ENCODE data around the gene HNRNPA3. TPM values are rescaled to one million over a fixed set of nuclear protein-coding genes. Genes with fewer than 3 reads are reported as not detected.

Gene HNRNPA3
- polyA plus RNA-seq, 1 donor (not counting 4 experiments of a cell fraction or from before 2014, with no cell fraction given), result 178 TPM

GRCh38 chr2:177234267-177234666, 21.7 kb downstream of the HNRNPA3 start:
- no peak for DNase-seq (ENCODE audit: low read depth, low spot score)
- H4K20me1 ChIP-seq (ENCODE audit: control insufficient read depth, extremely low read depth, insufficient read depth, low read length), result peaks cover 25% of the 10 kb centered on the region
- H3K27me3 ChIP-seq (ENCODE audit: control insufficient read depth, extremely low read depth, insufficient read depth, low read length), result no peaks in the 10 kb centered on the region
- H3K4me1 ChIP-seq (ENCODE audit: control insufficient read depth, extremely low read depth, insufficient read depth, low read length), result peaks cover 33% of the 10 kb centered on the region
- FAIRE-seq, result no peak
- dilution Hi-C loops (cut with MboI; ENCODE audit: extremely low pct_ligation_motif_present, low sequenced_read_pairs), result no loop called here
- no peak overlapping the region for H3K4me2 ChIP-seq (ENCODE audit: control insufficient read depth, extremely low read depth, insufficient read depth, low read depth, low read length)
- H3K9me1 ChIP-seq (ENCODE audit: control insufficient read depth, extremely low read depth, insufficient read depth, low read length), result no peaks in the 10 kb centered on the region
- no peak overlapping the region for H3K27ac ChIP-seq (ENCODE audit: control insufficient read depth, insufficient read depth, low read length)
- TF ChIP-seq CTCF (optimal IDR thresholded peaks at IDR 0.05 in 1 of 3, IDR thresholded peaks at IDR 0.05 in 1 of 3, conservative IDR thresholded peaks at IDR 0.05 in 1 of 3; ENCODE audit: extremely low read depth in 1 of 3, insufficient read depth in 2 of 3, low read length in 3 of 3) (no peak), EZH2 (IDR thresholded peaks at IDR 0.05; ENCODE audit: low read length) (no peak)
- peaks cover 20 to 42% of the 10 kb centered on the region in 2 experiments for H3K36me3 ChIP-seq (ENCODE audit: control insufficient read depth in 2 of 2, extremely low read depth in 1 of 2, insufficient read depth in 2 of 2, low read length in 2 of 2)
- H3K4me3 ChIP-seq (ENCODE audit: control insufficient read depth in 2 of 3, extremely low read depth in 1 of 3, insufficient read depth in 2 of 3, low read depth in 1 of 3, low read length in 3 of 3), result no peak overlapping the region
- no peaks in the 10 kb centered on the region for H3K9me3 ChIP-seq (ENCODE audit: control insufficient read depth, low read depth, low read length)
- peaks cover 68% of the 10 kb centered on the region for H3K79me2 ChIP-seq (ENCODE audit: control insufficient read depth, insufficient read depth, low read length)
- no peak overlapping the region for H3K9ac ChIP-seq (ENCODE audit: control insufficient read depth, extremely low read depth, insufficient read depth, low read length)
- no peak overlapping the region for H2AFZ ChIP-seq (ENCODE audit: control insufficient read depth, low read length)

GRCh38 chr2:177235855-177236437, 23.4 kb downstream of the HNRNPA3 start:
- Histone ChIP-seq H3K9me1 (ENCODE audit: control insufficient read depth, extremely low read depth, insufficient read depth, low read length) (peaks cover 5% of the 10 kb centered on the region), H2AFZ (ENCODE audit: control insufficient read depth, low read length) (no peak overlapping the region), H3K4me1 (ENCODE audit: control insufficient read depth, extremely low read depth, insufficient read depth, low read length) (peaks cover 33% of the 10 kb centered on the region), H4K20me1 (ENCODE audit: control insufficient read depth, extremely low read depth, insufficient read depth, low read length) (peaks cover 34% of the 10 kb centered on the region), H3K9me3 (ENCODE audit: control insufficient read depth, low read depth, low read length) (no peaks in the 10 kb centered on the region), H3K27me3 (ENCODE audit: control insufficient read depth, extremely low read depth, insufficient read depth, low read length) (no peaks in the 10 kb centered on the region), H3K4me3 (ENCODE audit: control insufficient read depth in 2 of 3, extremely low read depth in 1 of 3, insufficient read depth in 2 of 3, low read depth in 1 of 3, low read length in 3 of 3) (no peak overlapping the region), H3K9ac (ENCODE audit: control insufficient read depth, extremely low read depth, insufficient read depth, low read length) (no peak overlapping the region), H3K36me3 (ENCODE audit: control insufficient read depth in 2 of 2, extremely low read depth in 1 of 2, insufficient read depth in 2 of 2, low read length in 2 of 2) (peaks cover 14 to 52% of the 10 kb centered on the region in 2 experiments), H3K4me2 (ENCODE audit: control insufficient read depth, extremely low read depth, insufficient read depth, low read depth, low read length) (no peak overlapping the region), H3K27ac (ENCODE audit: control insufficient read depth, insufficient read depth, low read length) (no peak overlapping the region), H3K79me2 (ENCODE audit: control insufficient read depth, insufficient read depth, low read length) (peaks cover 85% of the 10 kb centered on the region)
- DNase-seq (ENCODE audit: low read depth, low spot score) (no peak), FAIRE-seq (no peak)
- TF ChIP-seq CTCF (optimal IDR thresholded peaks at IDR 0.05 in 1 of 3, IDR thresholded peaks at IDR 0.05 in 1 of 3, conservative IDR thresholded peaks at IDR 0.05 in 1 of 3; ENCODE audit: extremely low read depth in 1 of 3, insufficient read depth in 2 of 3, low read length in 3 of 3) (no peak), EZH2 (IDR thresholded peaks at IDR 0.05; ENCODE audit: low read length) (no peak)
- dilution Hi-C loops (cut with MboI; ENCODE audit: extremely low pct_ligation_motif_present, low sequenced_read_pairs), result no loop called here
